WERI-Rb-1 (cell line): ENCODE data around the gene BRCA1.
"Not testable (repeated sequence)": the region's sequence is repeated elsewhere in the genome, so short reads cannot be mapped to it uniquely, and the experiment has no call there.

Experiments used
- DNase-seq: peaks from one replicate; pipeline ENCODE4 v3.0.0-alpha.2; 2020
- H3K27ac ChIP-seq: fragments of 250-450 bp; sonication (Bioruptor Pico); 2 replicates; pipeline ENCODE4 v1.5.1; 2020; ENCODE audit warnings: mild to moderate bottlenecking, moderate library complexity
- H3K27me3 ChIP-seq: fragments of 250-450 bp; sonication (Bioruptor Pico); 2 replicates; pipeline ENCODE4 v1.5.1; 2021; ENCODE audit warnings: mild to moderate bottlenecking, low read depth, moderate library complexity; ENCODE audit not compliant: insufficient read depth, severe bottlenecking
- H3K36me3 ChIP-seq: fragments of 250-450 bp; sonication (Bioruptor Pico); 2 replicates; pipeline ENCODE4 v1.5.1; 2020; ENCODE audit warnings: mild to moderate bottlenecking, moderate library complexity
- H3K4me3 ChIP-seq: 2 replicates; pipeline ENCODE4 v1.5.1; 2011; ENCODE audit warnings: low read depth, mild to moderate bottlenecking, control low read depth, low read length
- H3K9me3 ChIP-seq: fragments of 250-450 bp; sonication (Bioruptor Pico); 2 replicates; pipeline ENCODE4 v1.5.1; 2021; ENCODE audit warnings: mild to moderate bottlenecking, moderate library complexity; ENCODE audit not compliant: severe bottlenecking
- TF ChIP-seq, protein P1 (sequence below): IDR thresholded peaks from 2 replicates; pipeline ENCODE4 v1.5.1; 2011; ENCODE audit warnings: low read depth, mild to moderate bottlenecking, control low read depth, inconsistent platforms, low read length

The BRCA1 gene

GRCh38 chr17:43069368-43069898 lies 55.7 kb downstream of the BRCA1 start:
- H3K36me3 ChIP-seq = peaks cover 74% of the 10 kb centered on the region
- no peak for DNase-seq
- no peaks in the 10 kb centered on the region for H3K9me3 ChIP-seq
- no peak overlapping the region for H3K27ac ChIP-seq
- TF ChIP-seq, protein P1, sequence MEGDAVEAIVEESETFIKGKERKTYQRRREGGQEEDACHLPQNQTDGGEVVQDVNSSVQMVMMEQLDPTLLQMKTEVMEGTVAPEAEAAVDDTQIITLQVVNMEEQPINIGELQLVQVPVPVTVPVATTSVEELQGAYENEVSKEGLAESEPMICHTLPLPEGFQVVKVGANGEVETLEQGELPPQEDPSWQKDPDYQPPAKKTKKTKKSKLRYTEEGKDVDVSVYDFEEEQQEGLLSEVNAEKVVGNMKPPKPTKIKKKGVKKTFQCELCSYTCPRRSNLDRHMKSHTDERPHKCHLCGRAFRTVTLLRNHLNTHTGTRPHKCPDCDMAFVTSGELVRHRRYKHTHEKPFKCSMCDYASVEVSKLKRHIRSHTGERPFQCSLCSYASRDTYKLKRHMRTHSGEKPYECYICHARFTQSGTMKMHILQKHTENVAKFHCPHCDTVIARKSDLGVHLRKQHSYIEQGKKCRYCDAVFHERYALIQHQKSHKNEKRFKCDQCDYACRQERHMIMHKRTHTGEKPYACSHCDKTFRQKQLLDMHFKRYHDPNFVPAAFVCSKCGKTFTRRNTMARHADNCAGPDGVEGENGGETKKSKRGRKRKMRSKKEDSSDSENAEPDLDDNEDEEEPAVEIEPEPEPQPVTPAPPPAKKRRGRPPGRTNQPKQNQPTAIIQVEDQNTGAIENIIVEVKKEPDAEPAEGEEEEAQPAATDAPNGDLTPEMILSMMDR = no peak
- H3K27me3 ChIP-seq = no peaks in the 10 kb centered on the region
- H3K4me3 ChIP-seq = no peak overlapping the region

- DNase-seq = no peak
- Histone ChIP-seq H3K27ac (no peak overlapping the region), H3K36me3 (peaks cover 71% of the 10 kb centered on the region), H3K4me3 (no peak overlapping the region), H3K9me3 (no peaks in the 10 kb centered on the region), H3K27me3 (no peaks in the 10 kb centered on the region)
- TF ChIP-seq, protein P1 = no peak
These were observed 56.4 kb downstream of the BRCA1 start for GRCh38 chr17:43068570-43069367.

DNA sequence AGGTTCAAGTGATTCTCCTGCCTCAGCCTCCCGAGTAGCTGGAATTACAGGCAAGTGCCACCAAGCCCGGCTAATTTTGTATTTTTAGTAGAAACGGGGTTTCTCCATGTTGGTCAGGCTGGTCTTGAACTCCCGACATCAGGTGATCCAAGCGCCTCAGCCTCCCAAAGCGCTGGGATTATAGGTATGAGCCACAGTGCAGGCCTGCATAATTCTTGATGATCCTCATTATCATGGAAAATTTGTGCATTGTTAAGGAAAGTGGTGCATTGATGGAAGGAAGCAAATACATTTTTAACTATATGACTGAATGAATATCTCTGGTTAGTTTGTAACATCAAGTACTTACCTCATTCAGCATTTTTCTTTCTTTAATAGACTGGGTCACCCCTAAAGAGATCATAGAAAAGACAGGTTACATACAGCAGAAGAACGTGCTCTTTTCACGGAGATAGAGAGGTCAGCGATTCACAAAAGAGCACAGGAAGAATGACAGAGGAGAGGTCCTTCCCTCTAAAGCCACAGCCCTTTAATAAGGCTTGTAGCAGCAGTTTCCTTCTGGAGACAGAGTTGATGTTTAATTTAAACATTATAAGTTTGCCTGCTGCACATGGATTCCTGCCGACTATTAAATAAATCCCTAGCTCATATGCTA lies 62.1 kb downstream of the BRCA1 start:
- peaks cover 77% of the 10 kb centered on the region for H3K36me3 ChIP-seq
- H3K27ac ChIP-seq = no peak overlapping the region
- DNase-seq = no peak
- TF ChIP-seq, protein P1 = no peak
- no peaks in the 10 kb centered on the region for H3K27me3 ChIP-seq
- H3K9me3 ChIP-seq = no peaks in the 10 kb centered on the region
- H3K4me3 ChIP-seq = no peak overlapping the region

DNA sequence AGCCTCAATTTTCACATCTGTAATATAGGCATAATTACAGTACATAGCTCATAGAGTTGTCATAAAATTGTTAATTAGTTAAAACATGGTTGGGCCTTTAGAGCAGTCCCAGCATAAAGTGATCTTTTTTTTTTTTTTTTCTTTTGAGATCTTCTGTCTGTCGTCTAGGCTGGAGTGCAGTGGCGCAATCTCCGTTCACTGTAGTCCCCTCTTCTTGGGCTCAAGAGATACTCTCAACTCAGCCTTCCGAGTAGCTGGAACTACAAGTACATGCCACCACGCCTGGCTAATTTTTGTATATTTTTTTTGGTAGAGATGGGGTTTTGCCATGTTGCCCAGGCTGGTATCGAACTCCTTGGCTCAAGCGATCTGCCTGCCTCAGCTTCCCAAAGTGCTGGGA lies 69.1 kb downstream of the BRCA1 start:
- H3K9me3 ChIP-seq = no peaks in the 10 kb centered on the region
- H3K4me3 ChIP-seq = no peak overlapping the region
- DNase-seq = no peak
- peaks cover 94% of the 10 kb centered on the region for H3K36me3 ChIP-seq
- no peaks in the 10 kb centered on the region for H3K27me3 ChIP-seq
- H3K27ac ChIP-seq = no peak overlapping the region
- TF ChIP-seq, protein P1 = no peak

GRCh38 chr17:43053008-43053407 lies 72.2 kb downstream of the BRCA1 start:
- H3K4me3 ChIP-seq, DNase-seq: not testable (repeated sequence)
- peaks cover 92% of the 10 kb centered on the region for H3K36me3 ChIP-seq

DNA sequence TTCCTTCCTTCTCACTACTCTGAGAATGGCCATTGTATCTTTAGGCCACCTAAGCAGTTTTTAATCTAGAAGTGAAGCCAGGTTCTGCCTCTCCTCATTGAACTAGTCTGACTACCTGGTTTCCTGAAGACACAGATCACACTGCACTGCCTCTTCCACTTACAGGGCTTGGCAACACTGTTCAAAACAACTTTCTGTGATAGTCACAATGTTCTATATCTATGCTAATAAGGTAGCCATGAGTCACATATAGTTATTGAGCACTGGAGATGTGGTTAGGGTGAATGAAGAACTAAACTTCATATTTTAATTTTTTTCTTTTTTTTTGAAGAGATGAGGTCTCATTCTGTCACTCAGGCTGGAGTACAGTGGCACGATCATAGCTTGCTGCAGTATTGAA lies 73.2 kb downstream of the BRCA1 start:
- Histone ChIP-seq H3K36me3 (peaks cover 94% of the 10 kb centered on the region), H3K27ac (no peak overlapping the region), H3K27me3 (no peaks in the 10 kb centered on the region), H3K9me3 (no peaks in the 10 kb centered on the region), H3K4me3 (no peak overlapping the region)
- DNase-seq = no peak
- TF ChIP-seq, protein P1 = no peak

More at GRCh38 chr17:43053008-43053407, 72.2 kb downstream of the BRCA1 start:
- not testable (repeated sequence) for H3K27ac ChIP-seq, H3K9me3 ChIP-seq, H3K27me3 ChIP-seq
